HCT116 (cell line): Measurements from ENCODE around the gene CLPSL1.

ENCODE experiments used
- CBX3 ChIP-seq: IDR thresholded peaks from 2 replicates; pipeline ENCODE4 v1.6.1; 2012; ENCODE audit warnings: low read depth
- CTCF ChIP-seq, 3 experiments: fragments of 200-600 bp in 1 of 3; sonication (generic) in 1 of 3; IDR thresholded peaks in 2 of 3; conservative IDR thresholded peaks in 1 of 3; 2 replicates each; pipeline ENCODE4 v1.5.1; 2012 to 2017; ENCODE audit warnings: low read depth in 2 of 3, low read length in 2 of 3, antibody characterized with exemption in 1 of 3, borderline replicate concordance in 1 of 3, control low read depth in 1 of 3, mild to moderate bottlenecking in 1 of 3, mixed read lengths in 1 of 3, mixed run types in 1 of 3, moderate library complexity in 1 of 3; ENCODE audit not compliant: insufficient read depth in 1 of 3
- EZH2 ChIP-seq: fragments of 200-600 bp; sonication (generic); IDR thresholded peaks from 2 replicates; pipeline ENCODE4 v1.6.1; 2017; ENCODE audit warnings: antibody characterized with exemption, mixed run types
- EZH2phosphoT487 ChIP-seq: fragments of 200-600 bp; IDR thresholded peaks from 2 replicates; pipeline ENCODE4 v1.6.1; 2018; ENCODE audit warnings: antibody characterized with exemption, borderline replicate concordance
- POLR2A ChIP-seq: IDR thresholded peaks from 2 replicates; pipeline ENCODE4 v1.7.0; 2011; ENCODE audit warnings: borderline replicate concordance; ENCODE audit not compliant: insufficient read depth, insufficient read length; ENCODE audit errors: extremely low read depth
- POLR2AphosphoS5 ChIP-seq: IDR thresholded peaks from 2 replicates; pipeline ENCODE4 v1.6.1; 2011; ENCODE audit warnings: mild to moderate bottlenecking, low read depth, low read length, moderate library complexity
- RAD21 ChIP-seq: IDR thresholded peaks from 2 replicates; pipeline ENCODE4 v1.6.1; 2012; ENCODE audit warnings: low read depth, mild to moderate bottlenecking
- SIN3A ChIP-seq: IDR thresholded peaks from 2 replicates; pipeline ENCODE4 v1.6.1; 2012; ENCODE audit warnings: low read depth
- SP1 ChIP-seq: IDR thresholded peaks from 2 replicates; pipeline ENCODE4 v1.6.1; 2012; ENCODE audit warnings: low read depth
- SRF ChIP-seq: IDR thresholded peaks from 2 replicates; pipeline ENCODE4 v1.6.1; 2012; ENCODE audit warnings: low read depth
- ZNF274 ChIP-seq: fragments of 200-500 bp; sonication (Bioruptor generic); IDR thresholded peaks from 2 replicates; pipeline ENCODE4 v1.6.1; 2014; ENCODE audit warnings: mild to moderate bottlenecking, low read depth, low read length, inconsistent platforms

- TF ChIP-seq CTCF (IDR thresholded peaks at IDR 0.05 in 2 of 3, conservative IDR thresholded peaks at IDR 0.05 in 1 of 3; ENCODE audit: borderline replicate concordance in 1 of 3, insufficient read depth in 1 of 3, low read depth in 2 of 3, low read length in 2 of 3) (no peak), POLR2A (no peak), RAD21 (no peak), EZH2phosphoT487 (no peak), SIN3A (no peak), EZH2 (no peak), SP1 (no peak), CBX3 (no peak), ZNF274 (no peak), POLR2AphosphoS5 (no peak; the same call in 1 of the 2 replicates), SRF (no peak)
Observed at GRCh38 chr6:35831257-35832007, 50.6 kb downstream of the CLPSL1 start.
